ENCODE results near the gene CASTOR1. TPM values are rescaled to one million over a fixed set of nuclear protein-coding genes. Genes with fewer than 3 reads are reported as not detected.

The CASTOR1 gene
- polyA plus RNA-seq, 1 of the 3 experiments (the other 2 are of a cell fraction) = 14.4 TPM

DNA sequence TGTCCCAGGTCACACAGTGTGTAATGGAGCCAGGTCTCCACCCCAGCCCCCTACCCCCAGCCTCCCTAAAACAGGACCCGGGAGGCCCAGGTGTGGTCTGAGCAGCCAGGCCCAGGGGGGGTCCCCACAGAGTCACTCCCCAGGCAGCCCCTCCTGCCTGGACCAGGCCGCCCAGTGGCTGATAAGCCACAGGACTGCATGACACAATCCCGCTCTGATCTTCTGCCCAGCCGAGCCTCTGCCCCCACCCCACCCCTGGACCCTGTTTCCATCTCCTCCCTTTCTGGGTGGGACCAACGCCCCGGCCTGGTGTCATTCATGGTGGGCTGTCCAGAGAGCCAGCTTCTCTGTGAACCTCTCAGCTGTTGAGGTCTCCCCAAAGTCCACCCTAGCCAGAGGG is 35.0 kb downstream of the CASTOR1 start:
- no peak overlapping the region for H3K27ac ChIP-seq (ENCODE audit: low read depth in 2 of 2, low read length in 1 of 2)
- no peaks in the 10 kb centered on the region for H3K9me2 ChIP-seq
- H3K4me1 ChIP-seq (ENCODE audit: control insufficient read depth in 1 of 2, insufficient read depth in 2 of 2, low read depth in 1 of 2, low read length in 1 of 2) = peaks cover 29 to 40% of the 10 kb centered on the region in 2 experiments
- H3K4me2 ChIP-seq = no peak overlapping the region
- CTCF ChIA-PET = interaction anchor here (1.3 to 3.7 kb wide), 7 partner anchors 9 to 166 kb away, joined by 3 to 65 read pairs (median 5); partner anchors contain the start of genes CASTOR1 and RNF215
- no peak overlapping the region for H2AFZ ChIP-seq (ENCODE audit: low read depth)
- H3K9me3 ChIP-seq = no peaks in the 10 kb centered on the region
- H3K36me3 ChIP-seq (replicated peaks in 1 of 2; ENCODE audit: control insufficient read depth in 1 of 2, insufficient read depth in 2 of 2, low read length in 1 of 2) = no peaks in the 10 kb centered on the region
- no peak overlapping the region for H3K9ac ChIP-seq
- no peaks in the 10 kb centered on the region for H3K27me3 ChIP-seq (ENCODE audit: insufficient read depth)
- H3K4me3 ChIP-seq (ENCODE audit: low read depth in 2 of 2, low read length in 1 of 2) = no peak overlapping the region
- DNase-seq = no peak
- TF ChIP-seq, protein P1, sequence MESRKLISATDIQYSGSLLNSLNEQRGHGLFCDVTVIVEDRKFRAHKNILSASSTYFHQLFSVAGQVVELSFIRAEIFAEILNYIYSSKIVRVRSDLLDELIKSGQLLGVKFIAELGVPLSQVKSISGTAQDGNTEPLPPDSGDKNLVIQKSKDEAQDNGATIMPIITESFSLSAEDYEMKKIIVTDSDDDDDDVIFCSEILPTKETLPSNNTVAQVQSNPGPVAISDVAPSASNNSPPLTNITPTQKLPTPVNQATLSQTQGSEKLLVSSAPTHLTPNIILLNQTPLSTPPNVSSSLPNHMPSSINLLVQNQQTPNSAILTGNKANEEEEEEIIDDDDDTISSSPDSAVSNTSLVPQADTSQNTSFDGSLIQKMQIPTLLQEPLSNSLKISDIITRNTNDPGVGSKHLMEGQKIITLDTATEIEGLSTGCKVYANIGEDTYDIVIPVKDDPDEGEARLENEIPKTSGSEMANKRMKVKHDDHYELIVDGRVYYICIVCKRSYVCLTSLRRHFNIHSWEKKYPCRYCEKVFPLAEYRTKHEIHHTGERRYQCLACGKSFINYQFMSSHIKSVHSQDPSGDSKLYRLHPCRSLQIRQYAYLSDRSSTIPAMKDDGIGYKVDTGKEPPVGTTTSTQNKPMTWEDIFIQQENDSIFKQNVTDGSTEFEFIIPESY (IDR thresholded peaks at IDR 0.05; ENCODE audit: borderline replicate concordance, low read depth) = no peak
- no peak for TF ChIP-seq NFIC (IDR thresholded peaks at IDR 0.05; ENCODE audit: borderline replicate concordance)
- no peaks in the 10 kb centered on the region for H4K20me1 ChIP-seq (ENCODE audit: insufficient read depth)
- H3K79me2 ChIP-seq (ENCODE audit: insufficient read depth) = no peaks in the 10 kb centered on the region
- peaks cover 14% of the 10 kb centered on the region for H3F3A ChIP-seq (replicated peaks; ENCODE audit: insufficient read depth)
- 80% methylated on average over 2 of the region's 6 CpGs for WGBS (ENCODE audit: low lambda C conversion rate)
- POLR2A ChIA-PET = no interaction called here

DNA sequence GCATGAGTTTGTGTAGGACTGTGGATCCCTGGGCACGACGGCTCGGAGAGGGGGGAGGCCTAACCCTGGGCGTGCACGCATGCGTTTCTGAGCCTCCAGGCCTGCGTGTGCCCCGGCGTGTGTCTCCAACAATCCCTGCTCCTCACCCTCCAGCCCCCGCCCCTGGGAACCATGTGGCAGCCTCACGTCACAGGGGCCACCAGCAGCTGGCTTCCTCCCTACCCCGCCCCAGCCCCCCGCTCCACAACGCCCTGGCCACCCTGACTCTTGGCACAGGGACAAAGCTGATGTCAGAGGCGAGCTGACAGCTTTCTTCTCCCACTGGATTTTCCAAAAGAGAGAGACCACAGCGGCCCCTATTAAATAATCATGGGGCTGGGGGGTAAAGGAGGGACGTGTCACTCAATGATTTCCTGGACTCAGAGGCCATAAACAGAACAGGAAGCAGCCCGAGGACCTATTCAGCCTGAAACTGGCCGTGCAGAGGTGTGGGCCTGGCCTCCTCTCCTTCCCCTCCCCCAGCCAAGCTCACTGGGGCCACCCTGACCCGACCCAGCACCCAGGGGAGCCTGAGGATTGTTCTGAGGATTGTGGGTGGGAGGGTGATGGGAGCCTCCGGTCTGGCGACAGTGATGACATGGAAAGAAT is 36.0 kb downstream of the CASTOR1 start:
- DNase-seq = peak; percentile 84
- H2AFZ ChIP-seq (ENCODE audit: low read depth) = 0 out of 2 replicates have a peak overlapping the region, but pooled peaks have one; percentile 63
- H3K79me2 ChIP-seq (ENCODE audit: insufficient read depth) = no peaks in the 10 kb centered on the region
- CTCF ChIA-PET = interaction anchor here (0.8 to 3.7 kb wide), 6 partner anchors 33 to 165 kb away, joined by 3 to 65 read pairs (median 5); partner anchors contain the start of gene RNF215
- H3K27ac ChIP-seq (ENCODE audit: low read depth in 2 of 2, low read length in 1 of 2) = peak overlapping the region in 1 of 2 experiments; percentile 63; a peak in 2 of 4 replicates
- H3K4me3 ChIP-seq (ENCODE audit: low read depth in 2 of 2, low read length in 1 of 2) = no peak overlapping the region
- peaks cover 29 to 40% of the 10 kb centered on the region in 2 experiments for H3K4me1 ChIP-seq (ENCODE audit: control insufficient read depth in 1 of 2, insufficient read depth in 2 of 2, low read depth in 1 of 2, low read length in 1 of 2)
- no peak overlapping the region for H3K9ac ChIP-seq
- no peak for TF ChIP-seq FOSL2 (IDR thresholded peaks at IDR 0.05; ENCODE audit: borderline replicate concordance, low read depth)
- TF ChIP-seq YY1 (IDR thresholded peaks at IDR 0.05; ENCODE audit: low read depth) = no peak
- no peak for TF ChIP-seq RAD21 (IDR thresholded peaks at IDR 0.05; ENCODE audit: low read length)
- TF ChIP-seq RXRA (IDR thresholded peaks at IDR 0.05; ENCODE audit: borderline replicate concordance, low read depth) = no peak
- TF ChIP-seq FOXJ3 (CRISPR knock-in tag; IDR thresholded peaks at IDR 0.05) = no peak
- TF ChIP-seq, protein P2, sequence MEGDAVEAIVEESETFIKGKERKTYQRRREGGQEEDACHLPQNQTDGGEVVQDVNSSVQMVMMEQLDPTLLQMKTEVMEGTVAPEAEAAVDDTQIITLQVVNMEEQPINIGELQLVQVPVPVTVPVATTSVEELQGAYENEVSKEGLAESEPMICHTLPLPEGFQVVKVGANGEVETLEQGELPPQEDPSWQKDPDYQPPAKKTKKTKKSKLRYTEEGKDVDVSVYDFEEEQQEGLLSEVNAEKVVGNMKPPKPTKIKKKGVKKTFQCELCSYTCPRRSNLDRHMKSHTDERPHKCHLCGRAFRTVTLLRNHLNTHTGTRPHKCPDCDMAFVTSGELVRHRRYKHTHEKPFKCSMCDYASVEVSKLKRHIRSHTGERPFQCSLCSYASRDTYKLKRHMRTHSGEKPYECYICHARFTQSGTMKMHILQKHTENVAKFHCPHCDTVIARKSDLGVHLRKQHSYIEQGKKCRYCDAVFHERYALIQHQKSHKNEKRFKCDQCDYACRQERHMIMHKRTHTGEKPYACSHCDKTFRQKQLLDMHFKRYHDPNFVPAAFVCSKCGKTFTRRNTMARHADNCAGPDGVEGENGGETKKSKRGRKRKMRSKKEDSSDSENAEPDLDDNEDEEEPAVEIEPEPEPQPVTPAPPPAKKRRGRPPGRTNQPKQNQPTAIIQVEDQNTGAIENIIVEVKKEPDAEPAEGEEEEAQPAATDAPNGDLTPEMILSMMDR (IDR thresholded peaks at IDR 0.05) = no peak
- TF ChIP-seq, protein P3, sequence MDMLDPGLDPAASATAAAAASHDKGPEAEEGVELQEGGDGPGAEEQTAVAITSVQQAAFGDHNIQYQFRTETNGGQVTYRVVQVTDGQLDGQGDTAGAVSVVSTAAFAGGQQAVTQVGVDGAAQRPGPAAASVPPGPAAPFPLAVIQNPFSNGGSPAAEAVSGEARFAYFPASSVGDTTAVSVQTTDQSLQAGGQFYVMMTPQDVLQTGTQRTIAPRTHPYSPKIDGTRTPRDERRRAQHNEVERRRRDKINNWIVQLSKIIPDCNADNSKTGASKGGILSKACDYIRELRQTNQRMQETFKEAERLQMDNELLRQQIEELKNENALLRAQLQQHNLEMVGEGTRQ (IDR thresholded peaks at IDR 0.05; ENCODE audit: borderline replicate concordance, low read depth, low read length) = no peak
- no peak for TF ChIP-seq EP300 (IDR thresholded peaks at IDR 0.05; ENCODE audit: borderline replicate concordance in 1 of 2, low read depth in 1 of 2, low read length in 1 of 2)
- TF ChIP-seq CHD2 (IDR thresholded peaks at IDR 0.05; ENCODE audit: low read length, partially characterized antibody) = no peak
- TF ChIP-seq TEAD4 (IDR thresholded peaks at IDR 0.05; ENCODE audit: borderline replicate concordance, insufficient read depth) = no peak
- TF ChIP-seq, protein P4, sequence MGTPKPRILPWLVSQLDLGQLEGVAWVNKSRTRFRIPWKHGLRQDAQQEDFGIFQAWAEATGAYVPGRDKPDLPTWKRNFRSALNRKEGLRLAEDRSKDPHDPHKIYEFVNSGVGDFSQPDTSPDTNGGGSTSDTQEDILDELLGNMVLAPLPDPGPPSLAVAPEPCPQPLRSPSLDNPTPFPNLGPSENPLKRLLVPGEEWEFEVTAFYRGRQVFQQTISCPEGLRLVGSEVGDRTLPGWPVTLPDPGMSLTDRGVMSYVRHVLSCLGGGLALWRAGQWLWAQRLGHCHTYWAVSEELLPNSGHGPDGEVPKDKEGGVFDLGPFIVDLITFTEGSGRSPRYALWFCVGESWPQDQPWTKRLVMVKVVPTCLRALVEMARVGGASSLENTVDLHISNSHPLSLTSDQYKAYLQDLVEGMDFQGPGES (IDR thresholded peaks at IDR 0.05; ENCODE audit: low read depth, low read length) = no peak
- no peak for TF ChIP-seq NFIC (IDR thresholded peaks at IDR 0.05; ENCODE audit: borderline replicate concordance)
- TF ChIP-seq, protein P5, sequence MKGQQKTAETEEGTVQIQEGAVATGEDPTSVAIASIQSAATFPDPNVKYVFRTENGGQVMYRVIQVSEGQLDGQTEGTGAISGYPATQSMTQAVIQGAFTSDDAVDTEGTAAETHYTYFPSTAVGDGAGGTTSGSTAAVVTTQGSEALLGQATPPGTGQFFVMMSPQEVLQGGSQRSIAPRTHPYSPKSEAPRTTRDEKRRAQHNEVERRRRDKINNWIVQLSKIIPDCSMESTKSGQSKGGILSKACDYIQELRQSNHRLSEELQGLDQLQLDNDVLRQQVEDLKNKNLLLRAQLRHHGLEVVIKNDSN (IDR thresholded peaks at IDR 0.05; ENCODE audit: borderline replicate concordance, low read depth) = no peak
- no peak for TF ChIP-seq SIN3A (IDR thresholded peaks at IDR 0.05; ENCODE audit: borderline replicate concordance, low read depth, low read length)
- TF ChIP-seq MEF2A (IDR thresholded peaks at IDR 0.05; ENCODE audit: borderline replicate concordance, low read depth) = no peak
- no peak for TF ChIP-seq EZH2phosphoT487 (IDR thresholded peaks at IDR 0.05; ENCODE audit: borderline replicate concordance, low read depth)
- TF ChIP-seq, protein P6, sequence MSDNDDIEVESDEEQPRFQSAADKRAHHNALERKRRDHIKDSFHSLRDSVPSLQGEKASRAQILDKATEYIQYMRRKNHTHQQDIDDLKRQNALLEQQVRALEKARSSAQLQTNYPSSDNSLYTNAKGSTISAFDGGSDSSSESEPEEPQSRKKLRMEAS (IDR thresholded peaks at IDR 0.05; ENCODE audit: low read depth) = no peak
- TF ChIP-seq SMC3 (IDR thresholded peaks at IDR 0.05; ENCODE audit: low read depth, low read length) = no peak
- POLR2A ChIA-PET = no interaction called here
- H3F3A ChIP-seq (replicated peaks; ENCODE audit: insufficient read depth) = peaks cover 14% of the 10 kb centered on the region
- no peaks in the 10 kb centered on the region for H3K9me2 ChIP-seq
- no peaks in the 10 kb centered on the region for H3K9me3 ChIP-seq
- WGBS (ENCODE audit: low lambda C conversion rate) = 60% methylated on average over 10 of the region's 22 CpGs
- no peaks in the 10 kb centered on the region for H3K36me3 ChIP-seq (replicated peaks in 1 of 2; ENCODE audit: control insufficient read depth in 1 of 2, insufficient read depth in 2 of 2, low read length in 1 of 2)
- no peaks in the 10 kb centered on the region for H4K20me1 ChIP-seq (ENCODE audit: insufficient read depth)
- no peaks in the 10 kb centered on the region for H3K27me3 ChIP-seq (ENCODE audit: insufficient read depth)
- peak overlapping the region; percentile 51; the same call in 1 of the 2 replicates for H3K4me2 ChIP-seq

Data from SK-N-SH (cell line).